Body of pancreas (tissue), 4 donors: ENCODE measurements around the gene ABCD3.

Experiments
- CTCF ChIP-seq, 7 experiments: fragments of 450-650 bp in 4 of 7; fragments of 200-600 bp in 3 of 7; sonication (generic) in 3 of 7; IDR thresholded peaks; one replicate each; pipeline ENCODE4 v1.5.1; 2016 to 2019; ENCODE audit warnings: antibody characterized with exemption in 7 of 7
- POLR2A ChIP-seq, 3 donors: fragments of 450-650 bp; IDR thresholded peaks; one replicate each; pipeline ENCODE4 v1.6.1; 2016; ENCODE audit warnings: antibody characterized with exemption in 3 of 3, mild to moderate bottlenecking in 2 of 3

- TF ChIP-seq CTCF (IDR thresholded peaks at IDR 0.05) = no peak
- TF ChIP-seq POLR2A (IDR thresholded peaks at IDR 0.05) = no peak
Observed at GRCh38 chr1:94438692-94439276, 20.6 kb downstream of the ABCD3 start.
